Heart right ventricle (tissue), 16 donors: Measurements from ENCODE around the gene GMPR. TPM values are rescaled to one million over a fixed set of nuclear protein-coding genes. Genes with fewer than 3 reads are reported as not detected.

ENCODE experiments used
- ATAC-seq, 8 donors: fragments of 200-7000 bp; cut with Tn5 transposase; one replicate each; pipeline ENCODE4 v1.9.1; 2020; ENCODE audit warnings: mild to moderate bottlenecking in 8 of 8, moderate library complexity in 8 of 8, moderate number of reproducible peaks in 1 of 8
- DNase-seq, 2 donors: peaks; one replicate each; pipeline ENCODE4 v3.0.0-alpha.2; 2020
- H3K27ac ChIP-seq, 10 donors: fragments of 200-600 bp; sonication (generic) in 2 of 10; one replicate each; pipeline versions ENCODE4 v1.5.0 to v1.8.0; 2020 to 2022; ENCODE audit warnings: mild to moderate bottlenecking in 3 of 10
- H3K27me3 ChIP-seq, 7 donors: fragments of 200-600 bp; one replicate each; pipeline ENCODE4 v1.8.0; 2021 to 2022; ENCODE audit warnings: mild to moderate bottlenecking in 2 of 7
- H3K36me3 ChIP-seq, 9 donors: fragments of 200-600 bp; sonication (generic) in 1 of 9; one replicate each; pipeline versions ENCODE4 v1.5.0 to v1.8.0; 2020 to 2022; ENCODE audit warnings: mild to moderate bottlenecking in 2 of 9
- H3K4me1 ChIP-seq, 9 donors: fragments of 200-600 bp; sonication (generic) in 1 of 9; one replicate each; pipeline versions ENCODE4 v1.5.0 to v1.8.0; 2020 to 2022; ENCODE audit warnings: mild to moderate bottlenecking in 4 of 9
- H3K4me3 ChIP-seq, 10 donors: fragments of 200-600 bp; sonication (generic) in 2 of 10; one replicate each; pipeline versions ENCODE4 v1.5.0 to v1.8.0; 2020 to 2022; ENCODE audit warnings: mild to moderate bottlenecking in 7 of 10, moderate library complexity in 2 of 10
- H3K9me3 ChIP-seq, 11 donors: fragments of 200-600 bp in 10 of 11; sonication (generic) in 2 of 11; one replicate each; pipeline versions ENCODE4 v1.5.0 to v1.8.0; 2013 to 2022; ENCODE audit warnings: mild to moderate bottlenecking in 2 of 11, control low read depth in 1 of 11, moderate library complexity in 1 of 11
- CTCF ChIP-seq, 9 donors: fragments of 200-600 bp; sonication (generic) in 2 of 9; IDR thresholded peaks; one replicate each; pipeline versions ENCODE4 v1.5.0 to v1.8.0; 2021 to 2022; ENCODE audit warnings: antibody characterized with exemption in 9 of 9, mild to moderate bottlenecking in 5 of 9, moderate library complexity in 1 of 9
- WGBS, 2 donors: extraction: QIAGEN DNeasy Blood & Tissue Kit; methylation state at CpG; one replicate each; pipeline ENCODE4 v1.1.7; 2013; ENCODE audit warnings: inconsistent platforms in 1 of 2; 5-methylcytosine and 5-hydroxymethylcytosine counted together
- intact Hi-C, 10 donors: fragments of 100-400 bp; cut with DNase I; formaldehyde crosslinking; loops; one replicate each; pipeline versions ENCODE4 v1.11.1 to v1.14.2; 2022
- polyA plus RNA-seq, 2 donors: library from polyadenylated mRNA; stranded (reverse); fragments of 200-250 nt; gene quantifications; one replicate each; pipeline ENCODE4 v1.2.3, GENCODE V29; 2013
- total RNA-seq, 10 donors: library from RNA; stranded (reverse); fragmentation: NEBNext Ultra II Directional in 3 of 10; extraction: Animal tissue kit (Norgen Biotek cat#: 25700) in 3 of 10; gene quantifications; one replicate each; pipeline versions ENCODE4 v1.2.1 to v1.2.4, GENCODE V29; 2021 to 2023
- donor health status: Arrhythmogenic right ventricular cardiomyopathy.
- donor health status: ischemic (EF 13 %, LVEDD 7.1; RV severe dilation, severe dysfunction).
- donor health status: healthy with polysubstance abuse.
- donor health status: DM: no; HTN: yes; CAD: no.
- donor health status: DM: no; HTN: no; CAD: no.
- donor health status: ischemic (EF 25% LVEDD 6.9; RV normal size, moderate dysfunction).
- donor health status: ischemic (EF 25% LVEDD 5.7; RV mildly dilated, moderate dysfunction).
- donor health status: healthy.
- donor health status: DM: yes; HTN: yes; CAD: no.
- donor health status: Ischemic cardiomyopathy.
- donor health status: ischemic (EF 35%, LVEDD 5.7; RV mildly dilated, moderate dysfunction).
- donor health status: nonischemic (EF 11% LVEDD 7.7; RV severe dilation, severe dysfunction).
- donor health status: DM: yes; HTN: yes; CAD: no.
- donor health status: PGD.
- donor health status: ischemic (EF 29% LVEDD 5.4; RV normal size, mild dysfunction).
- donor health status: nonischemic (EF 23%, LVEDD 6.1; RV moderate dilation, normal function).

GMPR gene
- total and polyA plus RNA-seq, 12 donors: 74.1 to 334 (median 104) TPM

- WGBS, 2 donors: 70 to 79% methylated on average over 7 of the region's 7 CpGs
Measured at GRCh38 chr6:16301511-16301910, 63.1 kb downstream of the GMPR start.

GRCh38 chr6:16302721-16303552, 64.5 kb downstream of the GMPR start:
- TF ChIP-seq CTCF (IDR thresholded peaks at IDR 0.05): no peak
- Histone ChIP-seq H3K36me3 (peaks cover 0 to 45% (median 0%) of the 10 kb centered on the region in 9 donors), H3K9me3 (no peaks in the 10 kb centered on the region), H3K27ac (peak overlapping the region in 3 of 10 donors; percentile 18 to 47 (median 37)), H3K4me3 (peak overlapping the region in 1 of 10 donors; percentile 5), H3K4me1 (peaks cover 0 to 15% (median 3%) of the 10 kb centered on the region in 9 donors), H3K27me3 (no peaks in the 10 kb centered on the region)
- DNase-seq: no peak
- WGBS, 2 donors: 42 to 49% methylated on average over 27 of the region's 27 CpGs
- intact Hi-C loops: no loop called here
- ATAC-seq: peak in 6 of 8 donors; percentile 33 to 46 (median 42)

More at GRCh38 chr6:16301511-16301910, 63.1 kb downstream of the GMPR start:
- intact Hi-C loops: no loop called here
- TF ChIP-seq CTCF (IDR thresholded peaks at IDR 0.05): no peak
- peaks cover 0 to 15% (median 3%) of the 10 kb centered on the region in 9 donors for H3K4me1 ChIP-seq
- H3K4me3 ChIP-seq: no peak overlapping the region
- H3K27me3 ChIP-seq: no peaks in the 10 kb centered on the region
- ATAC-seq (no peak), DNase-seq (no peak)
- H3K27ac ChIP-seq: no peak overlapping the region
- H3K36me3 ChIP-seq: peaks cover 0 to 48% (median 0%) of the 10 kb centered on the region in 9 donors
- H3K9me3 ChIP-seq: no peaks in the 10 kb centered on the region

GRCh38 chr6:16305246-16305725, 66.9 kb downstream of the GMPR start:
- no peak for ATAC-seq
- Histone ChIP-seq H3K4me3 (no peak overlapping the region), H3K27me3 (no peaks in the 10 kb centered on the region), H3K4me1 (peaks cover 0 to 15% (median 3%) of the 10 kb centered on the region in 9 donors), H3K36me3 (peaks cover 0 to 49% (median 0%) of the 10 kb centered on the region in 9 donors), H3K9me3 (no peaks in the 10 kb centered on the region), H3K27ac (no peak overlapping the region)
- intact Hi-C loops: no loop called here
- 78 to 81% methylated on average over 7 of the region's 7 CpGs for WGBS, 2 donors
- no peak for TF ChIP-seq CTCF (IDR thresholded peaks at IDR 0.05)
- no peak for DNase-seq

GRCh38 chr6:16305788-16306187, 67.4 kb downstream of the GMPR start:
- no peak overlapping the region for H3K4me3 ChIP-seq
- no peak overlapping the region for H3K27ac ChIP-seq
- H3K9me3 ChIP-seq: no peaks in the 10 kb centered on the region
- DNase-seq (no peak), ATAC-seq (no peak)
- TF ChIP-seq CTCF (IDR thresholded peaks at IDR 0.05): no peak
- H3K36me3 ChIP-seq: peaks cover 0 to 49% (median 0%) of the 10 kb centered on the region in 9 donors
- 81 to 85% methylated on average over 19 of the region's 19 CpGs for WGBS, 2 donors
- H3K27me3 ChIP-seq: no peaks in the 10 kb centered on the region
- H3K4me1 ChIP-seq: peaks cover 0 to 16% (median 3%) of the 10 kb centered on the region in 9 donors
- intact Hi-C loops: no loop called here
